Inflammatory macrophage (primary cell): ENCODE results near the gene UGCG.
"Not testable (repeated sequence)": the region's sequence is repeated elsewhere in the genome, so short reads cannot be mapped to it uniquely, and the experiment has no call there.

Source experiments
- DNase-seq, 2 donors: peaks; one replicate each; pipeline ENCODE4 v3.0.0-alpha.2; 2020 to 2022

Gene UGCG

GRCh38 chr9:111920531-111920930, 23.9 kb downstream of the UGCG start:
- no peak for DNase-seq

GRCh38 chr9:111922324-111923013, 25.9 kb downstream of the UGCG start:
- no peak for DNase-seq

GRCh38 chr9:111924281-111924680, 27.7 kb downstream of the UGCG start:
- DNase-seq = no peak

GRCh38 chr9:111925017-111925770, 28.6 kb downstream of the UGCG start:
- no peak for DNase-seq

- DNase-seq = no peak
These were observed 29.2 kb downstream of the UGCG start for GRCh38 chr9:111925784-111926183.

- DNase-seq = peak; percentile 60 to 67
These were observed 29.8 kb downstream of the UGCG start for GRCh38 chr9:111926421-111926875.

GRCh38 chr9:111928359-111928720, 31.7 kb downstream of the UGCG start:
- DNase-seq = no peak

- DNase-seq = no peak
These were observed 38.1 kb downstream of the UGCG start for GRCh38 chr9:111934747-111935146.

GRCh38 chr9:111936391-111936790, 39.8 kb downstream of the UGCG start:
- peak in 1 of 2 donors; percentile 26 for DNase-seq

- DNase-seq = peak; percentile 57 to 74
These were observed 40.7 kb downstream of the UGCG start for GRCh38 chr9:111937301-111937700.

- DNase-seq = peak; percentile 72 to 83
These were observed 41.3 kb downstream of the UGCG start for GRCh38 chr9:111937781-111938426.

- DNase-seq = no peak
These were observed 41.8 kb downstream of the UGCG start for GRCh38 chr9:111938427-111938800.

- no peak for DNase-seq
These were observed 42.7 kb downstream of the UGCG start for GRCh38 chr9:111939322-111939721.

- DNase-seq = no peak
These were observed 44.1 kb downstream of the UGCG start for GRCh38 chr9:111940697-111941096.

- DNase-seq = no peak
These were observed 46.6 kb downstream of the UGCG start for GRCh38 chr9:111943200-111943599.

GRCh38 chr9:111943746-111944145, 47.1 kb downstream of the UGCG start:
- no peak for DNase-seq

GRCh38 chr9:111944241-111944866, 47.7 kb downstream of the UGCG start:
- peak; percentile 80 to 82 for DNase-seq

- DNase-seq = peak; percentile 60 to 73
These were observed 48.6 kb downstream of the UGCG start for GRCh38 chr9:111945216-111945615.

- DNase-seq = not testable (repeated sequence)
These were observed 51.5 kb downstream of the UGCG start for GRCh38 chr9:111948109-111948508.

- peak; percentile 32 to 47 for DNase-seq
These were observed 52.3 kb downstream of the UGCG start for GRCh38 chr9:111948951-111949350.

- DNase-seq = no peak
These were observed 53.3 kb downstream of the UGCG start for GRCh38 chr9:111949919-111950318.

- no peak for DNase-seq
These were observed 55.9 kb downstream of the UGCG start for GRCh38 chr9:111952559-111952958.

- peak; percentile 76 to 83 for DNase-seq
These were observed 56.8 kb downstream of the UGCG start for GRCh38 chr9:111953444-111953843.
